ENCODE data around the gene RASA3. TPM values are rescaled to one million over a fixed set of nuclear protein-coding genes. Genes with fewer than 3 reads are reported as not detected.
A peak's percentile ranks its signal among the peaks of the same experiment; 100 is the strongest.

The RASA3 gene
- total RNA-seq, 3 donors from 2014 or later = 7.9 to 19.0 (median 8.4) TPM

GRCh38 chr13:113935001-113935844 lies 197.2 kb downstream of the RASA3 start:
- Histone ChIP-seq H3K4me1 (ENCODE audit: low read depth) (peaks cover 8% of the 10 kb centered on the region), H3K4me3 (no peak overlapping the region), H3K9me3 (no peaks in the 10 kb centered on the region), H3K36me3 (ENCODE audit: low read depth) (no peaks in the 10 kb centered on the region)
- intact Hi-C loops (cut with DNase I, micrococcal nuclease) = loop anchor here in 1 of 2 donors (10.0 kb wide), 1 partner anchor 120 kb away; no protein-coding TSS in a partner anchor
- ATAC-seq (no peak), DNase-seq (peak in 1 of 3 donors; percentile 17)
- TF ChIP-seq, protein P1, sequence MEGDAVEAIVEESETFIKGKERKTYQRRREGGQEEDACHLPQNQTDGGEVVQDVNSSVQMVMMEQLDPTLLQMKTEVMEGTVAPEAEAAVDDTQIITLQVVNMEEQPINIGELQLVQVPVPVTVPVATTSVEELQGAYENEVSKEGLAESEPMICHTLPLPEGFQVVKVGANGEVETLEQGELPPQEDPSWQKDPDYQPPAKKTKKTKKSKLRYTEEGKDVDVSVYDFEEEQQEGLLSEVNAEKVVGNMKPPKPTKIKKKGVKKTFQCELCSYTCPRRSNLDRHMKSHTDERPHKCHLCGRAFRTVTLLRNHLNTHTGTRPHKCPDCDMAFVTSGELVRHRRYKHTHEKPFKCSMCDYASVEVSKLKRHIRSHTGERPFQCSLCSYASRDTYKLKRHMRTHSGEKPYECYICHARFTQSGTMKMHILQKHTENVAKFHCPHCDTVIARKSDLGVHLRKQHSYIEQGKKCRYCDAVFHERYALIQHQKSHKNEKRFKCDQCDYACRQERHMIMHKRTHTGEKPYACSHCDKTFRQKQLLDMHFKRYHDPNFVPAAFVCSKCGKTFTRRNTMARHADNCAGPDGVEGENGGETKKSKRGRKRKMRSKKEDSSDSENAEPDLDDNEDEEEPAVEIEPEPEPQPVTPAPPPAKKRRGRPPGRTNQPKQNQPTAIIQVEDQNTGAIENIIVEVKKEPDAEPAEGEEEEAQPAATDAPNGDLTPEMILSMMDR (IDR thresholded peaks at IDR 0.05) = no peak

DNA sequence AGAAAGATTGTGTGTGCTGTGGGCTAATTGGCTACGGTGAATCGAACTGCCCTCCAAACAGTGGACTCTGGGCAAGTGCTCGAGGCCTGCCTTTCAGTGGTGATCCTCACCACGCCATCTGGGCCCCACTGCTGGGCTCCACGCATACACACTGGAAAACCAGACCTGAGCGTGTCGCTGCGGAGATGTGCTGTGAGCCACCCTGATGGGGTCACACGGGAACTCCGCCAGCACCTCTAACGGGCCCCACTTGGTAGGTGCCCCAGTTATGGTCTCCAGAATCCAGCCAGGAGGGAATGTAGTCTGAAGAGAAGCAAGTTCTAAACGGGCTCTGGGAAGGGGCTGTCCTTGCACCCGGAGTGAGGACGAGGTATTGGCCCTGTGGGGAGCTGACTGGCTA lies 197.8 kb downstream of the RASA3 start:
- Histone ChIP-seq H3K4me3 (no peak overlapping the region), H3K9me3 (no peaks in the 10 kb centered on the region), H3K4me1 (ENCODE audit: low read depth) (peaks cover 2% of the 10 kb centered on the region), H3K36me3 (ENCODE audit: low read depth) (no peaks in the 10 kb centered on the region)
- peak in 1 of 3 donors; percentile 17 for DNase-seq
- TF ChIP-seq, protein P1 (IDR thresholded peaks at IDR 0.05) = no peak
- intact Hi-C loops (cut with DNase I, micrococcal nuclease) = loop anchor here in 1 of 2 donors (10.0 kb wide), 1 partner anchor 120 kb away; no protein-coding TSS in a partner anchor
- no peak for ATAC-seq

DNA sequence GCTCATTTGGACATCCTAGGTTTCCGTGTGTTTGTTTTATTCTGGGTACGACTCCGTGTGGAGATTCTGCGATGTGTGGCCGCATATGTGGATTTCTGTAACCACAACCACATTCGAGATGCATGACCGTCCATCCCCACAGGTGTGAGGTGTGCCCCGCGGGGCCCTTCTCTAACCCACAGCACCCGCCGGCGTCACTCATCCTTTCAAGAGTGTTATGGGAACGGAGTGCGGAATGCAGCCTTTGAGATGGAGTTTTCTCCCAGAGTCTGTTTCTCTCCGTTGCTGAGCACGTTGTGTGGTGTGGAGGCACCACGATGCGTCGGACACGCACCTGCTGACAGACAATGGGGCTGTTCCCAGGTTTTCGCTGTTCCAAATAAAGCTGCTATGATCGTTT lies 198.5 kb downstream of the RASA3 start:
- ATAC-seq (no peak), DNase-seq (no peak)
- Histone ChIP-seq H3K36me3 (ENCODE audit: low read depth) (no peaks in the 10 kb centered on the region), H3K4me3 (no peak overlapping the region), H3K4me1 (ENCODE audit: low read depth) (no peaks in the 10 kb centered on the region), H3K9me3 (no peaks in the 10 kb centered on the region)
- intact Hi-C loops (cut with DNase I, micrococcal nuclease) = loop anchor here in 1 of 2 donors (10.0 kb wide), 1 partner anchor 119 kb away; no protein-coding TSS in a partner anchor
- TF ChIP-seq, protein P1 (IDR thresholded peaks at IDR 0.05) = no peak

DNA sequence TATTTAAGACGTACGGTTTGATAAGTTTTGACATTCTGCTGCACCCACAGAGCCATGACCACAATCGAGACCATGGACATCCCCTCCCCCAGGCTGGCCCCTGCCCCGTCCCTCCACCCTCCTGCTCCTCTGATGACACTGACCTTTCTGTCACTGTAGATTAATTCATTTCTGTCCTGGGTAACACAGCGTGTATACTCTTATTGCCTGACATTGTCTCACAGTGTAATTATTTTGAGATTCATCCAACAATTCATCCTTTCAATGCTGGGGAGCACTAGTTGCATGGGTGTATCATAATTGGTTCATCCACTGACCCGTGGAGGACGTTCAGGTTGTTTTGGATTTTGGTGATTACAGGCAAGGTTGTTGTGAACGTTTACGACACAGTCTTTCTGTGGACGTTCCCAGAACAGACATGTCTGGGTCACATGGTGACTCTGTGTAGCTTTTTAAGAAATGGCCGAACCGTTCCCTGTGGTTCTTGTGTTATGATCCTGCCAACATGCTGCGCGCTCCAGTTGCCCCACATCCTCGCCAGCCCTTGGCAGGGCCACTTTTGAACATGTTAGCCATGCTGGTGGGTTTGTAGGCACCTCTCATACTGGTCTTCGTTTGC lies 200.5 kb downstream of the RASA3 start:
- Histone ChIP-seq H3K36me3 (ENCODE audit: low read depth) (no peaks in the 10 kb centered on the region), H3K9me3 (no peaks in the 10 kb centered on the region), H3K4me3 (no peak overlapping the region), H3K4me1 (ENCODE audit: low read depth) (no peaks in the 10 kb centered on the region)
- no peak for ATAC-seq
- TF ChIP-seq, protein P1 (IDR thresholded peaks at IDR 0.05) = no peak
- intact Hi-C loops (cut with DNase I, micrococcal nuclease) = loop anchor here in 1 of 2 donors (10.0 kb wide), 1 partner anchor 117 kb away; no protein-coding TSS in a partner anchor
- DNase-seq = no peak

GRCh38 chr13:113930671-113931637 lies 201.5 kb downstream of the RASA3 start:
- intact Hi-C loops (cut with DNase I, micrococcal nuclease) = loop anchor here in 1 of 2 donors (10.0 kb wide), 1 partner anchor 116 kb away; no protein-coding TSS in a partner anchor
- TF ChIP-seq, protein P1 (IDR thresholded peaks at IDR 0.05) = no peak
- Histone ChIP-seq H3K36me3 (ENCODE audit: low read depth) (no peaks in the 10 kb centered on the region), H3K4me1 (ENCODE audit: low read depth) (no peaks in the 10 kb centered on the region), H3K9me3 (no peaks in the 10 kb centered on the region), H3K4me3 (no peak overlapping the region)
- DNase-seq (no peak), ATAC-seq (no peak)

Data from mucosa of descending colon (tissue), 3 donors.